Stimulated activated naive B cell treated with anti-CD40 and anti-IgM and Interleukin-4, amounts not matched to agents 10 μg/mL and 1 μg/mL and 100 μg/mL, for 72 hours (primary cell): ENCODE measurements around the gene NMT2.

Source experiments
- ATAC-seq, 2 donors: fragments of 150-1000 bp; cut with Tn5 transposase; replicated peaks; 2 replicates each; pipeline ENCODE4 v1.10.0; 2021; ENCODE audit warnings: moderate library complexity in 1 of 2
- DNase-seq: peaks from one replicate; pipeline ENCODE4 v3.0.0; 2021
- H3K27ac Mint-ChIP-seq: one replicate; pipeline ENCODE4 v1.8.0; 2022; ENCODE audit warnings: mild to moderate bottlenecking, mixed read lengths
- H3K27me3 Mint-ChIP-seq, 2 donors: one replicate each; pipeline ENCODE4 v1.8.0; 2022; ENCODE audit warnings: mixed read lengths in 2 of 2
- H3K36me3 Mint-ChIP-seq, 2 donors: one replicate each; pipeline ENCODE4 v1.8.0; 2022; ENCODE audit warnings: mixed read lengths in 2 of 2, mild to moderate bottlenecking in 1 of 2
- H3K4me1 Mint-ChIP-seq, 2 donors: one replicate each; pipeline ENCODE4 v1.8.0; 2022; ENCODE audit warnings: mixed read lengths in 2 of 2, mild to moderate bottlenecking in 1 of 2
- H3K4me3 Mint-ChIP-seq, 2 donors: one replicate each; pipeline ENCODE4 v1.8.0; 2022; ENCODE audit warnings: mild to moderate bottlenecking in 2 of 2, mixed read lengths in 2 of 2, moderate library complexity in 1 of 2
- H3K9me3 Mint-ChIP-seq, 2 donors: one replicate each; pipeline ENCODE4 v1.8.0; 2022; ENCODE audit warnings: mixed read lengths in 2 of 2, mild to moderate bottlenecking in 1 of 2

Gene NMT2

DNA sequence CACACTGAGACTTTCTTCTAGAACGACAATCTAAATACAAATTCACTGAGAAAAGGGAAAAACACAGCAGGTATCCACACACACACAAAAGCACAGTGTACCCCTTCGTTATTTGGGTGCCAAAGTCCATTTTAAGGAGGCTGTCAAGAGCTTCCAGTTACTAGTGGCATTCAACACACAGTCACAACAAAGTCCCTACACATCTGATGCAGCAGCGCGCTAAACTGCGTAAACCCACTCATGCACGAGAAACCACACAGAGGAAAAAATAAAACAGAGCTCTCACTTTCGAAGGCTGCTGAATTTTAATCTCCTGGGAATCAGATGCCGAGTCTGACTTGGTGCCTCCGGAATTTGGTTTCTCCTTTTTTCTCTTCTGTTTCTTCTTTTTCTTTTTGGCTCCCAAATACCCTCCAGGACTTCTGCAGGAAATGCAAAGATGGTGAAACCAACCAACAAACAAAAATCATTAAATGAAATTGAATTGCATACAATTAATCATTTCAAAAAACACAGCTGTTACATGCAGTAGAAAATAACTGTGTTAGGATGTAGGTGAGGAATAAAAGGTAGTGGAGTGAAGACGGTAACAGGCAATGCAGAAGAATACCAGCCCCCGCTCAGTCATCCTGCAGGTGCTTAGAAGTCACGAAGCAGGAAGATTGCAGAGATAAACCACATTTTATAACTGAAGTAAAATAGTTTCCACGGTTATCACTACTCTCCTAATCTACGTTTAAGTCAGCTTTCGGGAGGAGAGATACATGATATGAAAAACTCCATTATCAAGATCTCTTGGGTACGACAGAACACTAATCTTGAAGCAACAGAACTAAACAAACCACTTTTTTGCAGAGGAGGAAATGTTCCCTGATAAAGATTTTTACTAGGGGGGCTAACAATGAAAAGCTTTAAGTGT is 27.1 kb downstream of the NMT2 start:
- peaks cover 15 to 41% of the 10 kb centered on the region in 2 donors for H3K4me1 Mint-ChIP-seq
- peak overlapping the region; percentile 65 to 66 for H3K4me3 Mint-ChIP-seq
- no peaks in the 10 kb centered on the region for H3K9me3 Mint-ChIP-seq
- peaks cover 5 to 11% of the 10 kb centered on the region in 2 donors for H3K36me3 Mint-ChIP-seq
- no peaks in the 10 kb centered on the region for H3K27me3 Mint-ChIP-seq
- peak; percentile 99 to 100 for ATAC-seq
- H3K27ac Mint-ChIP-seq, result peak overlapping the region; percentile 90
- peak; percentile 79 for DNase-seq

DNA sequence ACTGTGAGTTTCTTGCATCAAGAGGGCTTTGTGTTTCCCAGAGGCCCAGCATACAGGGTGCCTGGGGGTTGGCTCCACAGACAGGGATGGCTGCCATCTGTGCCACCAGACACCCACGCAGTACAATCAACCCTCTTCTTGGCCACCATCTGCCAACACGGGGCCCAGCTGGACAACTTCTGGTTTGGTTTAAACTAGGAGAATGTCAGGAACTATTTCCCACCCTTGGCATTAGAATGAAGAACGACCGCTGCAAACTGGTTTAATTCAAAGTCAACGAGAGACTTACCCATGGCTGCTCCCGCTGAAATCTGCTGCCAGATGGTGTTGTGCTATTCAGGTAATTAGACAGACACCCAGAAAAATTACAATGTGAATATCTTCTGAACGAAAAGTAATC is 27.8 kb downstream of the NMT2 start:
- H3K27ac Mint-ChIP-seq, result peak overlapping the region; percentile 90
- H3K4me3 Mint-ChIP-seq, result peak overlapping the region; percentile 6 to 66

DNA sequence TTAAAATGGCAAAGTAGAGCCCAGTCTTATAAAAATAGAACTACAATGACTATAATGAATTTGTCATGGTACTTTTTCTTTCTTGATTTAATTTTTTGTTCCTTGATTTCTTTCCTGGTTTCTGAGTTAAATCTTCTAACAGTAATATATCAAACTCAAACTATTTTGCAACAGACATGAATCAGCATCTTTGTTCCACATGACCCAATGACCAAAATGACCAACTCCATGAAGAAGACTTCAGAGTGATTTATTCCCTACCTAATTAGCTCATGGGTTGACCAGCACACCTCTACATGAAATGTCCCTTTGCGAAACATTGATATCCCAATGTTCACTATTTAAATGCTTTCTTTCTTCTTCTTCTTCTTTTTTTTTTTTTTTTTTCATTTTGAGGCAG is 30.9 kb downstream of the NMT2 start:
- Mint-ChIP-seq H3K27me3 (no peaks in the 10 kb centered on the region), H3K36me3 (peaks cover 18 to 35% of the 10 kb centered on the region in 2 donors), H3K4me3 (no peak overlapping the region), H3K4me1 (peaks cover 13 to 36% of the 10 kb centered on the region in 2 donors), H3K9me3 (no peaks in the 10 kb centered on the region), H3K27ac (no peak overlapping the region)
- ATAC-seq (no peak), DNase-seq (no peak)

More for the DNA sequence above, 27.8 kb downstream of the NMT2 start:
- Mint-ChIP-seq H3K9me3 (no peaks in the 10 kb centered on the region), H3K27me3 (no peaks in the 10 kb centered on the region), H3K36me3 (peaks cover 8 to 15% of the 10 kb centered on the region in 2 donors), H3K4me1 (peaks cover 15 to 38% of the 10 kb centered on the region in 2 donors)
- ATAC-seq (peak in 1 of 2 donors; percentile 12), DNase-seq (peak; percentile 2)

DNA sequence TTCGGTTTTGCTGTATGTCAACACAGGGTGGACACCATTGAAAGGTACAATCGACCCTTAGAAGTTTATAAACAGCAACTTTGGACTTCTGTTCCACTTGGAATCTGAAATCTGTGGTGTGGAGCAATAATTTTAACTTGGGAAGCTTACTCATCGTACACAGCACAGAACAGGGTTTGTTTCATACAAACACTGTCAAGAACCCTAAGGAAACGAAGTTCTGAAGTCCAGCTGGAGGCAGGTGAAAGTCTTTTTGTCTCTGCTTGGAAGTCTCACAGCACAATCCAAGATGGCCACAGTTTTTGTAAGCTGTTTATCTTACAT is 31.5 kb downstream of the NMT2 start:
- Mint-ChIP-seq H3K4me1 (peaks cover 11 to 30% of the 10 kb centered on the region in 2 donors), H3K27ac (no peak overlapping the region), H3K27me3 (no peaks in the 10 kb centered on the region), H3K36me3 (peaks cover 18 to 35% of the 10 kb centered on the region in 2 donors), H3K9me3 (no peaks in the 10 kb centered on the region), H3K4me3 (no peak overlapping the region)
- no peak for ATAC-seq
- DNase-seq, result no peak

DNA sequence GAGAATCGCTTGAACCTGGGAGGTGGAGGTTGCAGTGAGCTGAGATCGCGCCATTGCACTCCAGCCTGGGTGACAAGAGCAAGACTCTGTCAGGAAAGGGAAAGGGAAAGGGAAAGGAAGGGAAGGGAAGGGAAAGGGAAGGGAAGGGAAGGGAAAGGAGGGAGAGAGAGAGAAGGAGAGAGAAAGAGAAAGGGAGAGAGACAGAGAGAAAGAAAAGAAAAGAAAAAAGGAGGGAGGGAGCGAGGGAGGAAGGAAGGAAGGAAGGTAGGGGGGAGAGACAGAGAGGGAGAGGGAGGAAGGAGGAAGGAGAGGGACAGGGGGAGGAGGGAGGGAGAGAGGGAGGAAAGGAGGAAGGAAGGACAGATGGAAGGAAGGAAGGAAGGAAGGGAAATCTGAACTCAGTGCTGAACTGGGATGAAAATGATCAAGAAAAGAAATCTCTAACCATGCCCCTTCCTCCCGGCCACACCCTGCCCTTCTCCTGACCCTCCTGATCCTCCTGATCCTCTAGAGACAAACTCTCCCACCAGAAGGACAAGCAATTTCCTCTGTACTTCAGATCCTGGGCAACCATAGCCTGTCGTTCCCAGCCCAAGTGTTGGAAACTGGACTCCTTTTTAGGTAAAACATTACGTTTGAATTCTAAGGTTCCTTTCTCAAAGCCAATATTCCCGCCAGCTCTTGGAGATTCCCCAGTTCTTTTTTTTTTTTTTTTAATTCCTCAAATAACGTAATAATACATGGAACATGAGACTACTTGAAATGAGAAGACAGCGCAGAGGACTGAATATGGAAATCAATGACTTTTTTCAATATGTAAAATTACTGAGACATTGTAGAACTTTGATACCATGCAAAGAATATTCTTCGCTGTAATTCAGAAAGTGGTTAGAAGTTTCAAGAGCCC is 32.1 kb downstream of the NMT2 start:
- Mint-ChIP-seq H3K36me3 (peaks cover 20 to 37% of the 10 kb centered on the region in 2 donors), H3K27me3 (no peaks in the 10 kb centered on the region), H3K4me3 (no peak overlapping the region), H3K9me3 (no peaks in the 10 kb centered on the region), H3K27ac (peak overlapping the region; percentile 20), H3K4me1 (peaks cover 9 to 24% of the 10 kb centered on the region in 2 donors)
- no peak for DNase-seq
- no peak for ATAC-seq

DNA sequence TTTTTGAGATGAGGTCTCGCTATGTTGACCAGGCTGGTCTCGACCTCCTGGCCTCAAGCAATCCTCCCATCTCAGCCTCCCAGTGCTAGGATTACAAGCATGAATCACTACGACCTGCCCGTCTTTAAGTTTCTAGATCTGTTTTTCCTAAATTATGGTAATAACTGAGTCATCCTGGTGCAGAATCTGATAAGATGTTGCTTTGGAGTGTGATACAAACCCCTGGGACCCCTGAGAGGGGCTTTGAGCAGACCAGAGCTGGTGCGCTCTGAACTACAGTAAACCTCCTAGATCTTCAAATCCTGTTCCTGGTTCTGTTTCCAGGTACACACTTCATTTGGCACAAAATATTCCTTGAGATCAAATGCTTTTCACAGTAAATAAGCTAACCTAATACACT is 37.2 kb downstream of the NMT2 start:
- Mint-ChIP-seq H3K27me3 (no peaks in the 10 kb centered on the region), H3K36me3 (peaks cover 32 to 50% of the 10 kb centered on the region in 2 donors), H3K27ac (no peak overlapping the region), H3K4me3 (no peak overlapping the region), H3K9me3 (no peaks in the 10 kb centered on the region), H3K4me1 (no peaks in the 10 kb centered on the region)
- DNase-seq (no peak), ATAC-seq (no peak)

DNA sequence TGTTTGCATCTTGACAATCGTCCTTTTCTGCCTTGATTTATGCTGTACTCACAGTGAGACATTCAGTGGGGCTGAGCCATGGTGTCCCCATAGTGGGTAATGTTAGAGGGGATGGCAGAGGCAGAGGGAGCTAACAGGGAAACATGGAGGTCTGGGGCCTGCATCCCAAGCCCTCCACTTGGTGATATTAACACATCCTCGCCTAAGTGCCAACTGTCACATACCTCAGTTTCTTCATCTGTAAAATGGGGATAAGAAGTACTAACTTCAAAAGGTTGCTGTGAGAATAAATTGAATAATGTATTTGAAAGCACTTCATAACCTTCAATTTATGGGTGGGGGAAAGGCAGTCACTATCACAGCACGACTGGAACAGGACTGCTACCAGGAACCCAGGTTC is 43.6 kb downstream of the NMT2 start:
- H3K27me3 Mint-ChIP-seq, result no peaks in the 10 kb centered on the region
- no peak for ATAC-seq

DNA sequence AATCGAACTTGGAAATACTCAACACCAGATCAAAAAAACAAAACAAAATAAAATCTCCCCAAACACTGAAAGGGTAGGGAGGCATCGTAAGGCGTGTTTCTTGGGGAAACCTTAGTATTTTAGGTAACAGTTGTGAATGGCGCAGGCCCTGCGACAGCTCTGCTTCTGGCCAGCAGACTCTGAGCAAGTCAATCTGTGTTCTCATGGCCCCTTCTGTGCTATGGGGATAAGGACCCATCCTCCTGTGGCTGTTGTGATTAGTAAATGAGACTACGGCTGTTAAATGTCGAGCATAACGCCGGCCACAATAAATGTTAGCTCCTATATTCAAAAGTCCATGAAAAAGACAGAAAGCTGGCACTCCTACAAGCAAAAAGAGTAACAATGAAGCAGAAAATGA is 44.3 kb downstream of the NMT2 start:
- H3K4me1 Mint-ChIP-seq, result peaks cover 0 to 3% of the 10 kb centered on the region in 2 donors
- no peaks in the 10 kb centered on the region for H3K9me3 Mint-ChIP-seq
- no peak for DNase-seq
- peaks cover 31 to 34% of the 10 kb centered on the region in 2 donors for H3K36me3 Mint-ChIP-seq
- no peak overlapping the region for H3K4me3 Mint-ChIP-seq
- H3K27me3 Mint-ChIP-seq, result no peaks in the 10 kb centered on the region
- peak overlapping the region; percentile 75 for H3K27ac Mint-ChIP-seq
- ATAC-seq, result no peak

More for the DNA sequence above, 43.6 kb downstream of the NMT2 start:
- Mint-ChIP-seq H3K36me3 (peaks cover 24 to 28% of the 10 kb centered on the region in 2 donors), H3K4me1 (peaks cover 0 to 1% of the 10 kb centered on the region in 2 donors), H3K9me3 (no peaks in the 10 kb centered on the region), H3K4me3 (no peak overlapping the region), H3K27ac (no peak overlapping the region)
- DNase-seq, result no peak

DNA sequence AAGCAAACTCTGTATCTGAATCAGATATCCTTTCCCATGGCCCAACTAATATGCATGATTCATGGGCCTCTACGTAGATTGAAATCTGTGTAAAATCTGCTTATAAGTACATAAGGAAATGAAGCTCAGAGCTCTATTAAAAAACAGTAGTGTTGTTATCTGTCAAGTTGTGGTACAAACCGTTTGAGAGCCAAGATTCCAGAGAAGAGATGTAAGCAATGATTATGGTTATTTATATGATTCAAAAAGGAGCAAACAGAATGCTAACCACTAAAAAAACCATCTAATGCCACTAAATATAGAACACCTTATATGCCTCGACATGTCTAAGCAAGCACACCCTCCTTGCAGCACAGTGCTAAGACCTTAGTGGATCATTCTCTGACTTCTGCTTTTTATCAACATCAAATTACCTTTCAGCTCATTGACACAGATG is 44.7 kb downstream of the NMT2 start:
- Mint-ChIP-seq H3K4me3 (no peak overlapping the region), H3K9me3 (no peaks in the 10 kb centered on the region), H3K4me1 (peaks cover 0 to 5% of the 10 kb centered on the region in 2 donors), H3K27ac (peak overlapping the region; percentile 75), H3K27me3 (no peaks in the 10 kb centered on the region), H3K36me3 (peaks cover 33 to 35% of the 10 kb centered on the region in 2 donors)
- DNase-seq, result no peak
- ATAC-seq, result no peak

DNA sequence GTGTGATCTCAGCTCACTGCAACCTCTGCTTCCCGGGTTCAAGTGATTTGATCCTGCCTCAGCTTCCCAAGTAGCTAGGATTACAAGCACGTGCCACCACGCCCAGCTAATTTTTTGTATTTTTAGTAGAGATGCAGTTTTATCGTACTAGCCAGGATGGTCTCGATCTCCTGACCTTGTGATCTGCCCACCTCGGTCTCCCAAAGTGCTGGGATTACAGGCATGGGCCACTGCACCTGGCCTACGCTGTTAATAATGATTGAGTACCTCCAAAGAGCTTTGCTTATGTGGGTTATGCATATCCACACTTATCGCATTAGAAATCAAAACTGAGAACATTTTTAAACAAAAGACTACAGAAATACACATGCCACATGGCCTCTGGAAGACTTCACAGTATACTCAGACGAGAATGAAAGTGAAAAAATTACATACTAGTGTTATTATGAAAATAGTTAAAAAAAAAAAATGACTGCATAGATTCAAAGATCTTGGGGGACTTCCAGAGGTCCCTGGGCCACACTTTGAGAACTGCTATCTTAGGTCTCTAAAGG is 45.9 kb downstream of the NMT2 start:
- Mint-ChIP-seq H3K4me3 (no peak overlapping the region), H3K9me3 (no peaks in the 10 kb centered on the region), H3K4me1 (peaks cover 0 to 5% of the 10 kb centered on the region in 2 donors), H3K36me3 (peaks cover 26 to 27% of the 10 kb centered on the region in 2 donors), H3K27ac (no peak overlapping the region), H3K27me3 (no peaks in the 10 kb centered on the region)
- ATAC-seq (peak; percentile 49 to 70), DNase-seq (no peak)

DNA sequence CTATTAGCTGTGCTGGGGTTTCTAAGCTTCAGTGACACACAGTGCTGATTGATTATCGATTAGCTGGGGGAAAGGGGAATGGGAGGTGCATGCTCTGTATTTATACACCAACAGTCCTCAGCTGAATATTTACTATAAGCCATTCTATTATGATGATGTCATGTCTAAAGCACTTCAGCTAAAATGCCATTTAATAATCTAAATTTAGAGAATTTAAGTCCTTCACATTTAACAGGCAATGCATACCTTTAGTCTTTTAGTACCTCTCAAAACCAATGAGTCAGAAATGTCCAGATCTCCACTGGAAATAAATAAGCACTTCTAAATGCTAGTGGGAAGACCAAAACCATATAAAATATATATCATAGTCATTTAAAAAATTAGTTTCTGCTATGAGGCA is 46.8 kb downstream of the NMT2 start:
- Mint-ChIP-seq H3K36me3 (peaks cover 25% of the 10 kb centered on the region in 2 donors), H3K27ac (no peak overlapping the region), H3K9me3 (no peaks in the 10 kb centered on the region), H3K4me1 (peaks cover 0 to 5% of the 10 kb centered on the region in 2 donors), H3K4me3 (no peak overlapping the region), H3K27me3 (no peaks in the 10 kb centered on the region)
- DNase-seq (no peak), ATAC-seq (no peak)

DNA sequence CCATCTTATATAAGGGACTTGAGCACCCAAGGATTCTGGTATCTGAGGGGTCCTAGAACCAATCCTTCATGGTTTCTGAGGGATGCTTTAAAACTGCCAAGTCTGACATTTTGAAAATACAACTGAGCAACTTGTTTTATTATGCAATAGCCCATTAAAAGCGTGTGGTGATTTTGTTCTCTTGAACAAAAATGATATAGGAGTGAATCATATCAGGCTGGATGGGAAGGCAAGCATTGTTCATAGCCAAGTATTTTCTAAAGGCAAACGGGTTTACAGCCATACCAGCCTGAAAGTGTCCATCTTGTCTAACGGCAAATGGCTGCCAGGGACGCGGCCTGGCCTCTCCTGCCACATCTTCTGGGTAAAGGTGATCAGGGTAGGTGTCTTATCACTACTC is 48.0 kb downstream of the NMT2 start:
- Mint-ChIP-seq H3K27me3 (no peaks in the 10 kb centered on the region), H3K4me1 (peaks cover 0 to 5% of the 10 kb centered on the region in 2 donors), H3K9me3 (no peaks in the 10 kb centered on the region), H3K4me3 (no peak overlapping the region), H3K36me3 (peaks cover 17 to 19% of the 10 kb centered on the region in 2 donors), H3K27ac (no peak overlapping the region)
- ATAC-seq (no peak), DNase-seq (no peak)

DNA sequence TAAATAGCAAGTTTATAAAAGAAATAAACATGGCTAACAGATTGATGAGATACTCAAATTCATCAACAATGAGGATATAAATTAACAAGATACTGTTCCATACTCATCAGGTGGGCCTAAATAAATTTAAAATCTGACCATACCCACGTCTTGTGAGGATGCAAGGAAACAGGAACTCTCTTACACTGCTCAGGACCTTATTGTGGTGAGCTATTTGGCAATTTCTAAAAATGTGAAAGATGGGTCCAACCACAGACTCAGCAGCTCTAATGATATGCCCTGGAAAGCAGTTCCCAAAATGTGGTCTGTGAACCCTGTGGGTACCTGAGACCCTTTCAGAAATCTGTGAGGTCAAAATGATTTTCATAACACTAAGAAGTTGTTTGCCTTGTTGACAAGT is 49.9 kb downstream of the NMT2 start:
- ATAC-seq, result no peak
- H3K4me3 Mint-ChIP-seq, result no peak overlapping the region
- no peak overlapping the region for H3K27ac Mint-ChIP-seq
- peaks cover 0 to 3% of the 10 kb centered on the region in 2 donors for H3K4me1 Mint-ChIP-seq
- H3K36me3 Mint-ChIP-seq, result peaks cover 14 to 15% of the 10 kb centered on the region in 2 donors
- H3K9me3 Mint-ChIP-seq, result no peaks in the 10 kb centered on the region
- no peaks in the 10 kb centered on the region for H3K27me3 Mint-ChIP-seq
- DNase-seq, result no peak

DNA sequence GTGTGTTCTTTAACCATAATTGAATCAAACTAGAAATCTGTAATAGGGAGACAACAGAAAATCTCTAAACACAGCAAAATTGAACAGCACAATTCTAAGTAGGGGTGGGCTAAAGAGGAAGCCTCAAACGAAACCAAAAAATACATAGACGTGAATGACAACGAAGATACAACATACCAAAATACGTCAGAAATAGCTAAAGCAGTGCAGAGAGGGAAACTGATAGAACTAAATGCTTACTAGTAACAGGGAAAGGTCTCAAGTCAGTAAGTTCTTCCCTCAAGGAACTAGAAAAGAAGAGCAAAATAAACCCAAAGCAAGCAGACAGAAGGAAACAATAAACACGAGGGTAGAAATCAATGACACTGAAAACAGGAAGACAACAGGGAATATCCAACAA is 52.3 kb downstream of the NMT2 start:
- H3K27ac Mint-ChIP-seq, result no peak overlapping the region
- no peak for ATAC-seq
- H3K4me3 Mint-ChIP-seq, result no peak overlapping the region
- H3K27me3 Mint-ChIP-seq, result no peaks in the 10 kb centered on the region
- no peaks in the 10 kb centered on the region for H3K9me3 Mint-ChIP-seq
- peaks cover 0 to 3% of the 10 kb centered on the region in 2 donors for H3K4me1 Mint-ChIP-seq
- DNase-seq, result no peak
- peaks cover 22% of the 10 kb centered on the region in 2 donors for H3K36me3 Mint-ChIP-seq
